ENCODE data around the gene TLR4. TPM values are rescaled to one million over a fixed set of nuclear protein-coding genes. Genes with fewer than 3 reads are reported as not detected.

Gene TLR4
- total RNA-seq, 1 experiment from 2014 or later, result 0.07 TPM

DNA sequence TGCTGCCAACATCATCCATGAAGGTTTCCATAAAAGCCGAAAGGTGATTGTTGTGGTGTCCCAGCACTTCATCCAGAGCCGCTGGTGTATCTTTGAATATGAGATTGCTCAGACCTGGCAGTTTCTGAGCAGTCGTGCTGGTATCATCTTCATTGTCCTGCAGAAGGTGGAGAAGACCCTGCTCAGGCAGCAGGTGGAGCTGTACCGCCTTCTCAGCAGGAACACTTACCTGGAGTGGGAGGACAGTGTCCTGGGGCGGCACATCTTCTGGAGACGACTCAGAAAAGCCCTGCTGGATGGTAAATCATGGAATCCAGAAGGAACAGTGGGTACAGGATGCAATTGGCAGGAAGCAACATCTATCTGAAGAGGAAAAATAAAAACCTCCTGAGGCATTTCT lies 10.1 kb downstream of the TLR4 start:
- Histone ChIP-seq H2AFZ (ENCODE audit: low read length) (no peak overlapping the region), H3K4ac (ENCODE audit: low read depth, low read length) (no peak overlapping the region), H3K79me2 (ENCODE audit: insufficient read depth, low read length) (no peaks in the 10 kb centered on the region), H4K20me1 (ENCODE audit: control insufficient read depth, insufficient read depth, insufficient read length) (no peaks in the 10 kb centered on the region), H3T11ph (ENCODE audit: low read length) (no peak overlapping the region), H3K4me1 (ENCODE audit: insufficient read depth, low read length) (no peaks in the 10 kb centered on the region), H4K91ac (ENCODE audit: insufficient read length, low read depth, low read length) (no peak overlapping the region), H2BK5ac (ENCODE audit: insufficient read length, low read length) (no peak overlapping the region), H3K4me2 (ENCODE audit: insufficient read depth, insufficient read length, low read length) (no peak overlapping the region), H2BK120ac (ENCODE audit: low read depth, low read length, poor library complexity, severe bottlenecking) (no peak overlapping the region), H4K8ac (replicated peaks; ENCODE audit: insufficient read length, low read depth, low read length) (no peak overlapping the region), H3K18ac (ENCODE audit: insufficient read length, low read depth, low read length) (no peak overlapping the region), H3K14ac (ENCODE audit: insufficient read depth, low read length) (no peak overlapping the region), H3K27ac (ENCODE audit: insufficient read length, low read depth, low read length) (no peak overlapping the region), H2BK12ac (ENCODE audit: insufficient read length, low read depth, low read length) (no peak overlapping the region), H2BK20ac (ENCODE audit: low read depth, low read length, poor library complexity, severe bottlenecking) (no peak overlapping the region), H3K79me1 (ENCODE audit: insufficient read depth, low read depth, low read length, poor library complexity, severe bottlenecking) (no peaks in the 10 kb centered on the region), H3K23ac (ENCODE audit: insufficient read length, low read depth, low read length) (no peak overlapping the region), H2AK5ac (ENCODE audit: insufficient read length, low read length) (no peak overlapping the region), H3K27me3 (ENCODE audit: insufficient read depth, low read length) (no peaks in the 10 kb centered on the region), H3K9me3 (ENCODE audit: control insufficient read depth, low read depth, low read length) (no peaks in the 10 kb centered on the region), H2BK15ac (ENCODE audit: low read depth, low read length) (no peak overlapping the region), H3K9ac (ENCODE audit: extremely low read depth, insufficient read length, low read length) (no peak overlapping the region), H3K56ac (ENCODE audit: insufficient read length, low read depth, low read length) (no peak overlapping the region), H4K5ac (ENCODE audit: insufficient read length, low read depth, low read length) (no peak overlapping the region), H3K23me2 (ENCODE audit: insufficient read length, low read depth, low read length, poor library complexity, severe bottlenecking) (no peaks in the 10 kb centered on the region)
- Mint-ChIP-seq H3K4me1 (no peaks in the 10 kb centered on the region), H3K27me3 (ENCODE audit: low read depth) (no peaks in the 10 kb centered on the region), H3K27ac (no peak overlapping the region), H3K4me3 (no peak overlapping the region), H3K36me3 (ENCODE audit: insufficient read depth in 1 of 3, low read depth in 3 of 3) (no peaks in the 10 kb centered on the region), H3K9me3 (no peaks in the 10 kb centered on the region)
- DNase-seq, result peak; percentile 58
- no CpG with 5 or more reads among the region's 6 CpGs for WGBS (ENCODE audit: extremely low coverage, insufficient read length, low lambda C conversion rate)
- TF ChIP-seq, protein P1, sequence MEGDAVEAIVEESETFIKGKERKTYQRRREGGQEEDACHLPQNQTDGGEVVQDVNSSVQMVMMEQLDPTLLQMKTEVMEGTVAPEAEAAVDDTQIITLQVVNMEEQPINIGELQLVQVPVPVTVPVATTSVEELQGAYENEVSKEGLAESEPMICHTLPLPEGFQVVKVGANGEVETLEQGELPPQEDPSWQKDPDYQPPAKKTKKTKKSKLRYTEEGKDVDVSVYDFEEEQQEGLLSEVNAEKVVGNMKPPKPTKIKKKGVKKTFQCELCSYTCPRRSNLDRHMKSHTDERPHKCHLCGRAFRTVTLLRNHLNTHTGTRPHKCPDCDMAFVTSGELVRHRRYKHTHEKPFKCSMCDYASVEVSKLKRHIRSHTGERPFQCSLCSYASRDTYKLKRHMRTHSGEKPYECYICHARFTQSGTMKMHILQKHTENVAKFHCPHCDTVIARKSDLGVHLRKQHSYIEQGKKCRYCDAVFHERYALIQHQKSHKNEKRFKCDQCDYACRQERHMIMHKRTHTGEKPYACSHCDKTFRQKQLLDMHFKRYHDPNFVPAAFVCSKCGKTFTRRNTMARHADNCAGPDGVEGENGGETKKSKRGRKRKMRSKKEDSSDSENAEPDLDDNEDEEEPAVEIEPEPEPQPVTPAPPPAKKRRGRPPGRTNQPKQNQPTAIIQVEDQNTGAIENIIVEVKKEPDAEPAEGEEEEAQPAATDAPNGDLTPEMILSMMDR (conservative IDR thresholded peaks at IDR 0.05), result peak; percentile 41; the same call in 2 of the 3 replicates
